Neural crest cell (in vitro differentiated cells): ENCODE measurements around the gene BAZ1A. TPM values are rescaled to one million over a fixed set of nuclear protein-coding genes. Genes with fewer than 3 reads are reported as not detected.

Experiments
- DNase-seq: peaks from one replicate; pipeline ENCODE4 v3.0.0; 2021; ENCODE audit warnings: low read depth, mixed read lengths, low spot score
- H3K27ac Mint-ChIP-seq: one replicate; pipeline ENCODE4 v1.8.0; 2021; ENCODE audit warnings: mild to moderate bottlenecking, mixed read lengths; ENCODE audit not compliant: unreplicated experiment
- H3K27me3 Mint-ChIP-seq: 2 replicates; pipeline ENCODE4 v1.8.0; 2021; ENCODE audit warnings: low read depth, mild to moderate bottlenecking, mixed read lengths
- H3K36me3 Mint-ChIP-seq: 2 replicates; pipeline ENCODE4 v1.8.0; 2021; ENCODE audit warnings: low read depth, mild to moderate bottlenecking, mixed read lengths
- H3K4me1 Mint-ChIP-seq: 2 replicates; pipeline ENCODE4 v1.8.0; 2021; ENCODE audit warnings: mixed read lengths
- H3K4me3 Mint-ChIP-seq: one replicate; pipeline ENCODE4 v1.8.0; 2021; ENCODE audit warnings: mild to moderate bottlenecking, mixed read lengths
- H3K9me3 Mint-ChIP-seq: 2 replicates; pipeline ENCODE4 v1.8.0; 2021; ENCODE audit warnings: mixed read lengths
- total RNA-seq: library from RNA; stranded (reverse); gene quantifications from 2 replicates; pipeline ENCODE4 v1.2.1, GENCODE V29; 2021
- TF ChIP-seq, protein P1 (sequence below): fragments of 200-600 bp; sonication (generic); conservative IDR thresholded peaks from 2 replicates; pipeline ENCODE4 v1.5.0; 2021; ENCODE audit warnings: antibody characterized with exemption, mild to moderate bottlenecking

Gene BAZ1A
- total RNA-seq, 1 donor from 2014 or later = 50.2 TPM

DNA sequence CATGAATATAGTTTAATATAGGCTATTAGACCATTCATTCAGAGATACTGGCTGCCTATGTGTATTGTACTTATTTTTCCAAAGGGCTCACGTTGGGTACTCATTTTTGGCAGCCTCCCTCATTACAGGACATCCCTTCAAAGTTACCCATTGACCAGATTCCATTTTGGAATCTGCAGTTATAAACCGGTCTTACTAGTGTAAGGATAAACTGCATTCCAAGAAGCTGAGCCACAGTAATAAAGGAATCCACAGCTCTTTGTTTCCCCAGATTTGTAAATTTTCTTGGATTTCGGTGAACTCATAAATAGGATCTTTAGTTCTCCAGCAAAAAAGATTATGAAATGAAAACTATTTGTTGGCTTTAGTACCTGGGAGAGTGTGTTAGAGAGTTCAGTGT, 141.9 kb downstream of the BAZ1A start:
- Mint-ChIP-seq H3K36me3 (no peaks in the 10 kb centered on the region), H3K4me3 (no peak overlapping the region)

DNA sequence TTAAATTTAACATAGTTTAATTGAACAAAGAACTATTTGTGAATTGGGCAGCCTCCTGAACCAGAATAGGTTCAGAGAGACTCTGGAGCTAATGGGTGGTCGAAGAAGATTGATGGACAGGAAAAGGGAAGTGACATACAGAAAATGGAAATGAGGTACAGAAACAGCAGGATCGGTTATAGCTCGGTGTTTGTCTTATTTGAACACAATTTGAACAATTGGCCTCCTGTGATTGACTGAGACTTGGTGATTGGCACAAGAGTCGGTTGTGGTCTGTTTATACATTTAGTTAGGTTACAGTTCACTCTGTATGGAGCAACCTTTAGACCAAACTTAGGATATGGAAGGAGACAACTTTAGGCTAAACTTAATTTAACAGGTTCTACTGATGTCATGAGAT, 142.4 kb downstream of the BAZ1A start:
- Mint-ChIP-seq H3K4me3 (no peak overlapping the region), H3K27me3 (no peaks in the 10 kb centered on the region), H3K36me3 (no peaks in the 10 kb centered on the region), H3K4me1 (peaks cover 7% of the 10 kb centered on the region), H3K27ac (no peak overlapping the region), H3K9me3 (peaks cover 5% of the 10 kb centered on the region)
- DNase-seq = no peak
- TF ChIP-seq, protein P1, sequence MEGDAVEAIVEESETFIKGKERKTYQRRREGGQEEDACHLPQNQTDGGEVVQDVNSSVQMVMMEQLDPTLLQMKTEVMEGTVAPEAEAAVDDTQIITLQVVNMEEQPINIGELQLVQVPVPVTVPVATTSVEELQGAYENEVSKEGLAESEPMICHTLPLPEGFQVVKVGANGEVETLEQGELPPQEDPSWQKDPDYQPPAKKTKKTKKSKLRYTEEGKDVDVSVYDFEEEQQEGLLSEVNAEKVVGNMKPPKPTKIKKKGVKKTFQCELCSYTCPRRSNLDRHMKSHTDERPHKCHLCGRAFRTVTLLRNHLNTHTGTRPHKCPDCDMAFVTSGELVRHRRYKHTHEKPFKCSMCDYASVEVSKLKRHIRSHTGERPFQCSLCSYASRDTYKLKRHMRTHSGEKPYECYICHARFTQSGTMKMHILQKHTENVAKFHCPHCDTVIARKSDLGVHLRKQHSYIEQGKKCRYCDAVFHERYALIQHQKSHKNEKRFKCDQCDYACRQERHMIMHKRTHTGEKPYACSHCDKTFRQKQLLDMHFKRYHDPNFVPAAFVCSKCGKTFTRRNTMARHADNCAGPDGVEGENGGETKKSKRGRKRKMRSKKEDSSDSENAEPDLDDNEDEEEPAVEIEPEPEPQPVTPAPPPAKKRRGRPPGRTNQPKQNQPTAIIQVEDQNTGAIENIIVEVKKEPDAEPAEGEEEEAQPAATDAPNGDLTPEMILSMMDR = no peak

More for the DNA sequence above, 141.9 kb downstream of the BAZ1A start:
- DNase-seq = no peak
- H3K4me1 Mint-ChIP-seq = peaks cover 7% of the 10 kb centered on the region
- peaks cover 5% of the 10 kb centered on the region for H3K9me3 Mint-ChIP-seq
- TF ChIP-seq, protein P1 = no peak
- no peaks in the 10 kb centered on the region for H3K27me3 Mint-ChIP-seq
- no peak overlapping the region for H3K27ac Mint-ChIP-seq

DNA sequence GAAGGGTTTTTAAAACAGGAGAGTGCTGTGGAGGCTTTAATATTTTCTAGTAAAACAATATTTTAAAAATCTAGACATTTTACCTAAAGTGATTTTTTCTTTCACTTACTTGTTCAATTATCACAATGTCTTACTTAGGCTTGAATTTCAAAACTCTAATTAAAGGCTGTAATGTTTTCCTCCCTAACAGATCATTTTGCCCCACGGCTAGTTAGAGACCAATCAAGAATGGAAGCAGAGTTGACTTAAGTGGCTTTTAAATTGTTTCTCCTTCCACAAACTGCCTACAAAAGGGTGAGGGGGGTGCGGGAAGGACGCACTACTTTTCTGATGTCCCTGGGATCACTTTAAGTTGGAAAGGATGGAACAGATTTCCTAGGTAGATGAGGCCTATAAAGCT, 151.3 kb downstream of the BAZ1A start:
- Mint-ChIP-seq H3K36me3 (no peaks in the 10 kb centered on the region), H3K4me1 (peaks cover 8% of the 10 kb centered on the region), H3K4me3 (no peak overlapping the region)

DNA sequence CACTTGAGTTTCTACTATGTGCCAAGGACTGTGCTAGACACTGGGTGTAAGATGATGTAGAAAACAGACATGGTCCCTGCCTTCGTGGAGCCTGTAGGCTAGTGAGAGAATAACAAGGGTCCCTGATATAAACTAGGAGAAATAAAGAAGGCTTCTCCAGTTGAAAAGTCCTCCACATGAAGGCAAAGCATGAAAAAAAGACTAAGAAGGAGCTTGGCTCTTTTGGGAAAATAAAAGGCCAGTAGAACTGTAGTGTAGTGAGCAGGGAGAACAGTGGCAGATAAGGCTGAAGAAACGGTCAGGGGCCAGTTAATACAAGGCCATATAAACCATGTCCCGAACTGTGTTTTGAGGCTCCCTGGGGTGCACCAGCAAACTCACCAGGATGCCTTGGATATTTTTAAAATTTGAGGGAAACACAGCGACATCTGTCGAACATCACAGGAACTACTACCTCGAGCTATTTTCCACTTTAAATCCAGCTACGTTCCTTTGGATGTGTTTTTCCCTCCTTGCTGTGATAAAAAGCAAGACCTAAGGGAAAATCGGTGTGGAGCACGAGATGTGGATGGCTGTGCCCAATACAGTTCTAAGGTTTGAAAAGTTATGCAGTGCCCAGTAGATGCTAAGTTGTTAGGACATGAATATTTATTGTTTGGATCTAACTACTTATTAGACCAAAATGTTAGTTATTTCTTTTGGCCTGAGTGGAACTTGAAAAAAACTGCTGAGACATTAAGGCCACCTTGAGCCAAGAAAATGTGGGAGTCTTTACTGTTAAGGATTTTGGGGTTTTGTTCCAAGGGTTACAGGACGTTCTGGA, 152.2 kb downstream of the BAZ1A start:
- peak; percentile 39 for DNase-seq
- no peak overlapping the region for H3K4me3 Mint-ChIP-seq
- no peak overlapping the region for H3K27ac Mint-ChIP-seq

More for the DNA sequence above, 151.3 kb downstream of the BAZ1A start:
- no peak for DNase-seq
- no peaks in the 10 kb centered on the region for H3K9me3 Mint-ChIP-seq
- H3K27me3 Mint-ChIP-seq = peaks cover 3% of the 10 kb centered on the region
- no peak overlapping the region for H3K27ac Mint-ChIP-seq
- TF ChIP-seq, protein P1 = no peak

DNA sequence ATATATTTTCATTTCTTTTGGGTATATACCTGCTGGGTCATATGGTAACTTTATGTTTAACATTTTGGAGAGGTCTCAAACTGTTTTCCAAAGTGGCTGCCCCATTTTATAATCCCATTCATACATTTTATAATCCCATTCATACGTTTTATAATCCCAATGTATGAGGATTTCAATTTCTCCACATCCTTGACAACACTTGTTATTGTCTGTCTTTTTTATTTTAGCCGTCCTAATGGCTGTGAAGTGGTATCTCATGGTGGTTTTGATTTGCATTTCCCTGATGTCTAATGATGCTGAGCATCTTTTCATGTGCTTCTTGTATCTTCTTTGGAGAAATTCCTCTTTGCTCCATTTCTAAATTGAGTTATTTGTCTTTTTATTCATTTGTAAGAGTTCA, 154.0 kb downstream of the BAZ1A start:
- Mint-ChIP-seq H3K4me1 (peaks cover 8% of the 10 kb centered on the region), H3K9me3 (no peaks in the 10 kb centered on the region), H3K27ac (no peak overlapping the region), H3K4me3 (no peak overlapping the region), H3K36me3 (no peaks in the 10 kb centered on the region), H3K27me3 (peaks cover 4% of the 10 kb centered on the region)
- DNase-seq = no peak
- TF ChIP-seq, protein P1 = no peak

More for the DNA sequence above, 152.2 kb downstream of the BAZ1A start:
- no peaks in the 10 kb centered on the region for H3K9me3 Mint-ChIP-seq
- peaks cover 8% of the 10 kb centered on the region for H3K4me1 Mint-ChIP-seq
- TF ChIP-seq, protein P1 = peak; percentile 85
- H3K27me3 Mint-ChIP-seq = peaks cover 3% of the 10 kb centered on the region
- H3K36me3 Mint-ChIP-seq = no peaks in the 10 kb centered on the region
